HG02973 (cell line): ENCODE results near the gene MAN1C1.

Source experiments
- ATAC-seq: cut with Tn5 transposase; IDR thresholded peaks from one replicate; pipeline ENCODE4 v1.9.1; 2021; ENCODE audit warnings: moderate library complexity; ENCODE audit not compliant: unreplicated experiment

The MAN1C1 gene

DNA sequence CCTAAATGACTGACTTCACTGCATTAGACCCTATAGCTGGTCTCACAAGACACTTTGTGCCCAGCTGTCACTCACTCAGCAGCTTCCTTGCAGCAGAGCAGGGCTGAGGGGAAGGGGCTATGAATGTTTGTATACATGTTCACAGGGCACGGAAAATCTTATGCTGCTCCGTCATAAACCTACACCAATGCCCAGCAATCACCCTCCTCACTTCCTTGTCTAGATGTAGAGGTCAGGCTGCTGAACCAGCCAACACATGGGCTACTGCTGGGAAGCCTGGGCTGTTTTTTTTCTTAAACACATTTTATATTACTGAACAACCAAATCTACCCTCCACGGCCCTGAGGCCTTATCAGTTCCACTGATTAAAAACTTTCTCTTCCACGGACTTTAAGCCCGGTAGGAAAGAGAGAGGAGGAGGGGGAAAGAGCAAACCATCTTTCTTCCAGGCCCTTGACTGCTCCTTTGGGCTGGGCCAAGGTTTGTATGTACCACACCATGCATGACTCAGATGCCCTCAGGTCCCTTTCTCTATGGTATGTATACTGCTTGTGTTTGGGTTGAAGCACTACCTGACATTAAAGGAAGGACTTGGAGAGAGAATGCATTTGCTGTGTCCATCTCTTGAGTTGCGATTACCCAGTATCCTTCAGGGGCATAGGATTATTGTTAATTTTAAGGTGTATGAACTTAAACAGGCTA lies 215.9 kb downstream of the MAN1C1 start:
- ATAC-seq: no peak

DNA sequence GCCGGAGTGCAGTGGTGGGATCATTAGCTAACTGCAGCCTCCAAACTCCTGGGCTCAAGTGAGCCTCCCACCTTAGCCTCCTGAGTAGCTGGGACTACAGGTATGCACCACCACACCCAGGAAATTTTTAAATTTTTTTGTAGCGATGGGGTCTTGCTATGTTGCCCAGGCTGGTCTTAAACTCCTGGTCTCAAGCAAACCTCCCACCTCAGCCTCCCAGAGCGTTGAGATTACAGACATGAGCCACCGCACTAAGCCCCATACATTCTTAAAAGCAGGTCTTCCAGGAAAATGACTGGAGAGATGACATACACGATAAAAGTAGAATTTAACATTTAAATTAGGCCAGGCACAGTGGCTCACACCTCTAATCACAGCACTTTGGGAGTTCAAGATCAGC lies 216.6 kb downstream of the MAN1C1 start:
- no peak for ATAC-seq
